BLaER1 treated with 17β-estradiol and CSF1 and Interleukin-3, amounts not matched to agents 10 nM and 100 nM (cell line): ENCODE data around the gene LBX2.

Experiments used
- H3K27ac ChIP-seq, 11 experiments: shearing (Covaris generic); formaldehyde crosslinking; 2 replicates each; pipeline ENCODE4 v1.8.1; 2022
- H3K27me3 ChIP-seq, 11 experiments: shearing (Covaris generic); formaldehyde crosslinking; 2 replicates each; pipeline ENCODE4 v1.8.1; 2022
- H3K36me3 ChIP-seq, 11 experiments: shearing (Covaris generic); formaldehyde crosslinking; 2 replicates each; pipeline ENCODE4 v1.8.1; 2022
- H3K4me1 ChIP-seq, 10 experiments: shearing (Covaris generic); formaldehyde crosslinking; 2 replicates each; pipeline ENCODE4 v1.8.1; 2022
- H3K4me2 ChIP-seq, 11 experiments: shearing (Covaris generic); formaldehyde crosslinking; 2 replicates each; pipeline ENCODE4 v1.8.1; 2022
- H3K4me3 ChIP-seq, 10 experiments: shearing (Covaris generic); formaldehyde crosslinking; 2 replicates each; pipeline ENCODE4 v1.8.1; 2022
- H3K9ac ChIP-seq, 11 experiments: shearing (Covaris generic); formaldehyde crosslinking; 2 replicates each; pipeline ENCODE4 v1.8.1; 2022
- H3K9me3 ChIP-seq, 11 experiments: shearing (Covaris generic); formaldehyde crosslinking; replicated peaks in 1 of 11; 2 replicates each; pipeline ENCODE4 v1.8.1; 2022
- H4K20me1 ChIP-seq, 11 experiments: shearing (Covaris generic); formaldehyde crosslinking; 2 replicates each; pipeline ENCODE4 v1.8.1; 2022
- Cebpa-rat ChIP-seq, 11 experiments: shearing (Covaris generic); IDR thresholded peaks; 2 replicates each; pipeline ENCODE4 v1.8.1; 2022

Gene LBX2

DNA sequence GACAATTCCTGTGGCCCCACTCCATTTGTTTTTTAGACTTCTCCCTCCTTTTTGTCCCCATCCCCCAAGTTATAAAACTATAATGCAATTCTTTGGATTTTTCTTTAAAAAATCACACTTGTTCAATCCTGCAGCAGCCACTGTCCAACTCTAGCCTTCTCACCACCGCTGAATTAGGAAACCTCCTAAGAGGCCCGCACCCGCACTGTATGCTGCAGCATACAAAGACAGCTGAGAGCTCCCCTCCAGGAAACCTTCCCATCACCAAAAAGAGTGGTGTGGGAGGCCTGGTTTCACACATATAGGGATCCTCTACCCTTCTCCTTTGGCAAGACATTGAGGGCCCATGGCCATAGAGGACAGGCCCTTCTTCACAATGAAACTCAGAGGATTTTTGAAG is 5.2 kb upstream of the LBX2 start:
- Histone ChIP-seq H4K20me1 (peaks cover 0 to 38% (median 7%) of the 10 kb centered on the region in 11 experiments; a peak in 11 of 22 replicates), H3K36me3 (peaks cover 11 to 24% (median 18%) of the 10 kb centered on the region in 11 experiments; a peak in 21 of 22 replicates), H3K27me3 (peaks cover 49 to 83% (median 79%) of the 10 kb centered on the region in 11 experiments), H3K9me3 (no peaks in the 10 kb centered on the region), H3K4me2 (peak overlapping the region in 4 of 11 experiments; percentile 94 to 100 (median 98); a peak in 6 of 22 replicates), H3K27ac (no peak overlapping the region), H3K9ac (no peak overlapping the region), H3K4me3 (peak overlapping the region in 2 of 10 experiments; percentile 51 to 53; a peak in 3 of 20 replicates), H3K4me1 (peaks cover 28 to 61% (median 42%) of the 10 kb centered on the region in 10 experiments)
- TF ChIP-seq Cebpa-rat (IDR thresholded peaks at IDR 0.05) = no peak

DNA sequence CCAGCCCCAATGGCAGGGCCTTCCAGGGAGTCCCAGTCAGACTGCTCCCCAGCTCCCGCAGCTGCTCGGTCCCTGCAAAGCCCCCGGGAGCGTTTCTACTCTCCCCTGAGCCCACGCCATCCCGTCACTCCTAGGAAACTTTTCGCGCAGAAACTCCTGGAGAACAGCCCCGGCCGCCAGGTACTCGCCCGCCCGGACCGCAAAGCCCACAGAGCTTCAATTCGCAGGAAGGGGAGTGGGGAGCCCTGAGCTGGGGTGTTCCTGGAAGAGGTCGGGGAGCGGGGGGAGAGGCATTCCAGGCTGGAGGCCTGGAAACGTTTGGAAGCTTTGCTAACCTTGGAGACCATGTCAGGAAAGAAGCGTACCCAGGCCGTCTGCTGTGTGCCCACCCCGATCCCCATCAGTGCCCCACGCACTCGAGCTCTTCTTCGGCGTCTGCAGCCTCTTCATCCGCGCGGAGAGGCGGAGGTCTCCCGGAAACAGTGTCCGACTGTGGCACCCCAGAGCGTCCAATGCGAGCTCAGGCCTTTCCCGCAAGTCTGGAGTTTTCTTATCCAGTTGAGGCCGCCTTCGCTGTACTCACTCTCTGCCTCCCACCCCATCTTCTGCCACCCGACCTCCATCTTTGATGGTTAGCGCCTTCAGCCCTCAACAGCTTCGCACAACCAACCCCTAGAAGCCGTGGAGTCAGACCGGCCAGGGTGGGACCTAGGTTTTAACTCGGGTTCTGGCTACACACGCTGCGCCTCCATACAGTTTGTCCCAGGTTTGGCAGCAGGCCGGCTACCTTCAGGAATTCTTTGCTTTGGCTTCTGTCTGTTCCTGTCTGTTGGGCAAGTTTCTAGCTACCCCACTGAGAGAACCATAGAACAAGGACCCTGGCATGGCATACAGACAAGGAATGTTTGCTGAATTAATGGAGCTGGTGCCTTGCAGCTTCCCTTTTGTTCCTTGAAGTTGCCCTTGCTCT is 4.4 kb upstream of the LBX2 start:
- Histone ChIP-seq H3K4me3 (peak overlapping the region in 8 of 10 experiments; percentile 3 to 65 (median 44); a peak in 12 of 20 replicates), H4K20me1 (peaks cover 0 to 46% (median 10%) of the 10 kb centered on the region in 11 experiments; a peak in 11 of 22 replicates), H3K4me2 (peak overlapping the region; percentile 25 to 100 (median 67); a peak in 20 of 22 replicates), H3K36me3 (peaks cover 11 to 24% (median 18%) of the 10 kb centered on the region in 11 experiments; a peak in 21 of 22 replicates), H3K27me3 (peaks cover 56 to 83% (median 80%) of the 10 kb centered on the region in 11 experiments), H3K27ac (peak overlapping the region in 4 of 11 experiments; percentile 52 to 80 (median 67); a peak in 7 of 22 replicates), H3K9ac (peak overlapping the region in 4 of 11 experiments; percentile 60 to 84 (median 70); a peak in 8 of 22 replicates), H3K9me3 (peaks cover 0 to 7% (median 0%) of the 10 kb centered on the region in 11 experiments; a peak in 1 of 22 replicates), H3K4me1 (peaks cover 28 to 61% (median 42%) of the 10 kb centered on the region in 10 experiments)
- TF ChIP-seq Cebpa-rat (IDR thresholded peaks at IDR 0.05) = no peak

- peak overlapping the region; percentile 25 to 100 (median 67) for H3K4me2 ChIP-seq
- peaks cover 11 to 24% (median 18%) of the 10 kb centered on the region in 11 experiments; a peak in 21 of 22 replicates for H3K36me3 ChIP-seq
- H3K4me3 ChIP-seq = peak overlapping the region in 9 of 10 experiments; percentile 3 to 65 (median 37); a peak in 13 of 20 replicates
- H3K9me3 ChIP-seq = peaks cover 0 to 10% (median 0%) of the 10 kb centered on the region in 11 experiments; a peak in 1 of 22 replicates
- H3K9ac ChIP-seq = peak overlapping the region in 6 of 11 experiments; percentile 2 to 84 (median 61); a peak in 9 of 22 replicates
- peak overlapping the region in 4 of 11 experiments; percentile 52 to 80 (median 67); a peak in 7 of 22 replicates for H3K27ac ChIP-seq
- H3K27me3 ChIP-seq = peaks cover 65 to 83% (median 80%) of the 10 kb centered on the region in 11 experiments
- no peak for TF ChIP-seq Cebpa-rat (IDR thresholded peaks at IDR 0.05)
- H3K4me1 ChIP-seq = peaks cover 22 to 65% (median 37%) of the 10 kb centered on the region in 10 experiments
- H4K20me1 ChIP-seq = peaks cover 0 to 49% (median 13%) of the 10 kb centered on the region in 11 experiments; a peak in 12 of 22 replicates
These were observed 3.5 kb upstream of the LBX2 start for GRCh38 chr2:74502720-74503505.

GRCh38 chr2:74502147-74502719 is 2.8 kb upstream of the LBX2 start:
- peaks cover 0 to 10% (median 0%) of the 10 kb centered on the region in 11 experiments; a peak in 1 of 22 replicates for H3K9me3 ChIP-seq
- no peak for TF ChIP-seq Cebpa-rat (IDR thresholded peaks at IDR 0.05)
- peaks cover 11 to 24% (median 18%) of the 10 kb centered on the region in 11 experiments; a peak in 21 of 22 replicates for H3K36me3 ChIP-seq
- H3K27ac ChIP-seq = peak overlapping the region in 2 of 11 experiments; percentile 70 to 80; a peak in 3 of 22 replicates
- H3K4me2 ChIP-seq = peak overlapping the region in 8 of 11 experiments; percentile 39 to 100 (median 79); a peak in 13 of 22 replicates
- H3K9ac ChIP-seq = peak overlapping the region in 3 of 11 experiments; percentile 60 to 84 (median 77); a peak in 4 of 22 replicates
- H3K27me3 ChIP-seq = peaks cover 71 to 89% (median 87%) of the 10 kb centered on the region in 11 experiments
- H3K4me3 ChIP-seq = peak overlapping the region in 6 of 10 experiments; percentile 32 to 65 (median 52); a peak in 9 of 20 replicates
- peaks cover 0 to 55% (median 15%) of the 10 kb centered on the region in 11 experiments; a peak in 13 of 22 replicates for H4K20me1 ChIP-seq
- peaks cover 20 to 64% (median 34%) of the 10 kb centered on the region in 10 experiments for H3K4me1 ChIP-seq

DNA sequence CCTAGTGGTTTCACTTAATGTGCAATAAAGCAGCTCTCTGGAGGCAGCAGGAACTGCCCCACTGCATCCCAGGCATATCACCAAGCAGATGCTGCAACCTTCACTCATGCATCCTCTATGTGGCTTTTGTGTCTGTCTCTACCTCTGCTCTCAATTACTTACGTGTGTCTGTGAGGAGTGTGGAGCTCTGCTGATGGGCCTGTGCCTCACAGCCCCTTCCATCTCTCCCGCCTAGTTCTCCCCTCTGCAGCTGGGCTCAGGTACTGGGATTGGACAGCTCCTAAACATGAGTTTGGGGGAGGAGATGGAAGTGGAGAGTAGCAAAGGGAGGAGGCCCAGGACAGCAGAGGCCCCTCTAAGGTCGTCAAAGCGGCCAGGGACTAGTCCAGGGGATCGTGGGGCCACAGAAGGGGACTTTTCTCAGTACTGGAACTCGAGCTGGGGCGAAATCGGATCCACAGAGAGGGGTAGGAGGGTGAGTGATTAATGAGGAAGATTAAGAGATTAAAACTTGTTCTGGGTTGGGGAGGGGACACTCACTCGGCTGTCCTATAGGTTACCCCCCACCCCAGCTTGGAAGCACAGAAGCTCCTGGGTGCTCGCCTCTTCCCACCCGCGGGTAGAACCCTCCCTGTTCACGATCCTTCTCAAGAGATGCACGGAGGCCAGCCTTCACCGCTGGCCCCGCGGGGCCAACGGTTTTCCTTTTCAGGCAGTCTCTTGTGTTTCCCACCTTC is 2.1 kb upstream of the LBX2 start:
- no peak for TF ChIP-seq Cebpa-rat (IDR thresholded peaks at IDR 0.05)
- Histone ChIP-seq H3K4me3 (peak overlapping the region in 1 of 10 experiments; percentile 53; a peak in 1 of 20 replicates), H3K36me3 (peaks cover 11 to 27% (median 18%) of the 10 kb centered on the region in 11 experiments; a peak in 21 of 22 replicates), H3K4me1 (peaks cover 14 to 60% (median 29%) of the 10 kb centered on the region in 10 experiments), H3K9ac (no peak overlapping the region), H3K27ac (no peak overlapping the region), H3K27me3 (peaks cover 79 to 96% (median 94%) of the 10 kb centered on the region in 11 experiments), H3K9me3 (peaks cover 0 to 10% (median 0%) of the 10 kb centered on the region in 11 experiments; a peak in 1 of 22 replicates), H3K4me2 (peak overlapping the region in 3 of 11 experiments; percentile 94 to 100 (median 98); a peak in 4 of 22 replicates), H4K20me1 (peaks cover 0 to 55% (median 17%) of the 10 kb centered on the region in 11 experiments; a peak in 14 of 22 replicates)

GRCh38 chr2:74500578-74500946 is 1.2 kb upstream of the LBX2 start:
- Histone ChIP-seq H3K4me2 (no peak overlapping the region), H3K27me3 (peaks cover 88 to 100% (median 100%) of the 10 kb centered on the region in 11 experiments), H3K4me3 (no peak overlapping the region), H3K9ac (no peak overlapping the region), H4K20me1 (peaks cover 0 to 56% (median 17%) of the 10 kb centered on the region in 11 experiments; a peak in 14 of 22 replicates), H3K27ac (no peak overlapping the region), H3K4me1 (peaks cover 5 to 50% (median 19%) of the 10 kb centered on the region in 10 experiments), H3K36me3 (peaks cover 5 to 22% (median 13%) of the 10 kb centered on the region in 11 experiments), H3K9me3 (peaks cover 0 to 10% (median 0%) of the 10 kb centered on the region in 11 experiments; a peak in 1 of 22 replicates)
- no peak for TF ChIP-seq Cebpa-rat (IDR thresholded peaks at IDR 0.05)
